GM19463 (cell line): ENCODE data around the gene RXFP4.

Experiments used
- ATAC-seq: cut with Tn5 transposase; IDR thresholded peaks from one replicate; pipeline ENCODE4 v1.9.1; 2021; ENCODE audit warnings: mild to moderate bottlenecking, moderate library complexity; ENCODE audit not compliant: unreplicated experiment

RXFP4 gene

GRCh38 chr1:155954645-155955044 lies 13.2 kb downstream of the RXFP4 start:
- no peak for ATAC-seq

- ATAC-seq, result no peak
Measured at GRCh38 chr1:155957411-155957915, 16.0 kb downstream of the RXFP4 start.

GRCh38 chr1:155960081-155960745 lies 18.8 kb downstream of the RXFP4 start:
- ATAC-seq, result no peak

- ATAC-seq, result no peak
Measured at GRCh38 chr1:155961937-155962336, 20.5 kb downstream of the RXFP4 start.

GRCh38 chr1:155962599-155963211 lies 21.3 kb downstream of the RXFP4 start:
- ATAC-seq, result no peak

GRCh38 chr1:155964193-155964592 lies 22.8 kb downstream of the RXFP4 start:
- no peak for ATAC-seq

GRCh38 chr1:155966135-155966534 lies 24.7 kb downstream of the RXFP4 start:
- no peak for ATAC-seq

GRCh38 chr1:155966750-155967149 lies 25.3 kb downstream of the RXFP4 start:
- no peak for ATAC-seq

GRCh38 chr1:155967341-155968050 lies 26.1 kb downstream of the RXFP4 start:
- ATAC-seq, result no peak

- ATAC-seq, result no peak
Measured at GRCh38 chr1:155968051-155968400, 26.6 kb downstream of the RXFP4 start.

GRCh38 chr1:155968670-155969069 lies 27.2 kb downstream of the RXFP4 start:
- no peak for ATAC-seq

GRCh38 chr1:155969377-155969791 lies 27.9 kb downstream of the RXFP4 start:
- no peak for ATAC-seq

GRCh38 chr1:155970531-155971167 lies 29.2 kb downstream of the RXFP4 start:
- peak; percentile 84 for ATAC-seq

GRCh38 chr1:155971910-155972809 lies 30.7 kb downstream of the RXFP4 start:
- ATAC-seq, result no peak

GRCh38 chr1:155973723-155974122 lies 32.3 kb downstream of the RXFP4 start:
- no peak for ATAC-seq

- no peak for ATAC-seq
Measured at GRCh38 chr1:155974208-155975115, 33.0 kb downstream of the RXFP4 start.

- ATAC-seq, result no peak
Measured at GRCh38 chr1:155975375-155976061, 34.1 kb downstream of the RXFP4 start.

GRCh38 chr1:155976062-155976912 lies 34.8 kb downstream of the RXFP4 start:
- no peak for ATAC-seq
